NK-92 treated with Interleukin-12 subunit alpha and Interleukin-12 subunit beta, amount 100 ng/mL, for 24 hours (cell line): ENCODE measurements around the gene GPNMB.
"Not testable (repeated sequence)": the region's sequence is repeated elsewhere in the genome, so short reads cannot be mapped to it uniquely, and the experiment has no call there.

Source experiments
- DNase-seq: peaks from one replicate; lab custom pipeline; 2025; lab: John Stamatoyannopoulos, UW

GPNMB gene

DNA sequence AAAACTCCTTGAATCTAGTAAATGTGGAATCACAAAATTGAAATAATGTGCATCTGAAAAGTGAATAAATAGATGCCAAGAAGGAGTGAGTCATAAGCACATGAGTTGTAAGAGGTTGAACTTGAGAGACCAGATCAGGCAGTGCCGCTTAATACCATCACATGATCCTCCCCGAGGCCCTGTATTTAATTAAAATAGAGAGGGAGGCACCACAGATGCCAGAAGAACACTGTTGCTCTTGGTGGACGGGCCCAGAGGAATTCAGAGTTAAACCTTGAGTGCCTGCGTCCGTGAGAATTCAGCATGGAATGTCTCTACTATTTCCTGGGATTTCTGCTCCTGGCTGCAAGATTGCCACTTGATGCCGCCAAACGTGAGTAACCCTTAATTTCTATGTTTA is at the start of gene GPNMB:
GPNMB (plus strand) TSS at position 221 of the 400 bp plus-strand sequence; CDS start at position 304, 83 bp downstream.
- DNase-seq, result no peak

DNA sequence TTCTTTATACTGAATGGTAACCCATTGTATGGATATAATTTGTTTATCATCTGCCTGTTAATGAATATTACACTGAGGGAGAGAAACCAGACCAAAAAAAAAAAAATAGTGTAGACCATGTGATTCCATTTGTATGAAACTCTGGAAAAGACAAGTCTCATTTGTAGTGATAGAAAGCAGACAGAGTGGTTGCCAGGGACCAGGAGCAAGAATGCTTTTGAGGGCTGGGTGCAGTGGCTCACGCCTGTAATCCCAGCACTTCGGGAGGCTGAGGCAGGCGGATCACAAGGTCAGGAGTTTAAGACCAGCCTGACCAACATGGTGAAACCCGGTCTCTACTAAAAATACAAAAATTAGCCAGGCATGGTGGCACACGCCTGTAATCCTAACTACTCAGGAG is 48.8 kb upstream of the GPNMB start:
- not testable (repeated sequence) for DNase-seq

DNA sequence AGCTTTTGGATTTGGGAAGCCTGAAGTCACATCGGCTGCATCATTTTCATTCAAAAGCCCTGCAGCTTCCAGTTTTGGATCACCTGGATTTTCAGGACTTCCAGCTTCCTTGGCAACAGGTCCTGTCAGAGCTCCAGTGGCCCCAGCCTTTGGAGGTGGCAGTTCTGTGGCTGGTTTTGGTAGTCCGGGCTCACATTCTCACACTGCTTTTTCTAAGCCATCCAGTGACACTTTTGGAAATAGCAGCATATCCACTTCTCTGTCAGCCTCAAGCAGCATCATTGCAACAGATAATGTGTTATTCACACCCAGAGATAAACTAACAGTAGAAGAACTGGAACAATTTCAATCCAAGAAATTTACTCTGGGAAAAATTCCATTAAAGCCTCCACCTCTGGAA is 46.2 kb upstream of the GPNMB start:
- DNase-seq, result no peak

GRCh38 chr7:23204241-23204640 is 42.3 kb upstream of the GPNMB start:
- DNase-seq, result no peak

- DNase-seq, result no peak
Measured at GRCh38 chr7:23205577-23205908, 41.0 kb upstream of the GPNMB start.

DNA sequence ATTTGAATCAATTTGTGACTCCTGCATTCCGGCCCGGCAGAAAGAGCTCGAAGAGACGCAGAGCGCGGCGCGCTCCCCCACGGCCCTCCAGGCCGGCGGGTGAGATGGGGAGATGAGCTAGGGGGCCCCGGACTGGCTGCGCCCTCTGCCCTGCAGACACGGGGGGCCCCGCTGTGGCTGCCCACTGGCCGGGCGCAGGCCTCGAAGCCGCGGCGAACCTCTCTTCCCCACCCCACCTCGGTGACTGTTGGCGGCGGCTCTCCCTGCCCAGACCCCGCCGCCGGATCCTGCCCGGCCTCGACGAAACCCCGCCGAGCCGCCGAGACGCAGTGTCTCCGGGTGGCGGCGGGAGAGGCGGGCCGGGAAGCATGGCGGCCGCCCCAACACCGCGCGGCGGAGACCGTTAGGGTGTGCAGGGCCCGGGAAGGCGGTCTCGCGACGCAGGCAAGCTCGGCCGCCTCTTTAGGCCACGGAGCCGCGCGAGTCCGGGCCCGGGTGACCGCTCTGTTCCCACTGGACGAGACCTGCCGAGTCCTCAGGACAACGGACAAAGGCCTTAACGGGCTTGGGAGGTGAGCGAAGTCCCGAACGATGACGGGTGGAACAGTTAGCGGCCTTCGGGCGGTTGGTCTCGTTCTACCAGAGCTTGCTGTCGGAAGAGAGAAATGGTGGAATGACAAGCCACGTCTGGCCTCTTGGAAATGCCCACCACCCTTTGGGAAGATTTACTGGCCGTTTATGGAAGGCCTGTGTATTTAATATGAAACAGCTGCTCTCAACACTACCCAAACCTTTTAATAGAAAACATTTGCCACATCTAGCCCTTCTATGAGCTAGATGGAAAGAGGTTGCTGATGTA is 40.4 kb upstream of the GPNMB start:
- no peak for DNase-seq

- DNase-seq, result no peak
Measured at GRCh38 chr7:23207021-23207420, 39.6 kb upstream of the GPNMB start.

- DNase-seq, result no peak
Measured at GRCh38 chr7:23207884-23208283, 38.7 kb upstream of the GPNMB start.

DNA sequence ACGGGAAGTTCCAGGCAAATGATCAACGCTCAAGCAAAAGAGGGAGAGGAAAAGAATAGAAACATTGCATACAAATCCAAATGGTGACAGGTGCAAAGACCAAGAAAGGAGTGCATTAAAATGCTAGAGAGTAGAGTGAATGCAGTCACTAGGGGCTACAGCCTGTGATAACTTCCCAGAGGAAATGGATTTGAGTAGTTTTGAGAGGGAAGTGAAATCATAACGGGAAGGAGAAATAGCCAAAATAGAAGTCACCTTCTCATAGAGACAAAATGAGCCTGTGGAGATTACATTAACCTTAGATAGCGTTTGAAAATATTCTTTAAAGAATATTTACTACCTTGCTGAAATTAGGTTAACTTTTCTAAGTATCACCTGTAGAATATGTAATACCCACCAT is 38.3 kb upstream of the GPNMB start:
- DNase-seq, result no peak

- no peak for DNase-seq
Measured at GRCh38 chr7:23210506-23210905, 36.1 kb upstream of the GPNMB start.

GRCh38 chr7:23211589-23211988 is 35.0 kb upstream of the GPNMB start:
- no peak for DNase-seq

- no peak for DNase-seq
Measured at GRCh38 chr7:23212395-23212794, 34.2 kb upstream of the GPNMB start.

DNA sequence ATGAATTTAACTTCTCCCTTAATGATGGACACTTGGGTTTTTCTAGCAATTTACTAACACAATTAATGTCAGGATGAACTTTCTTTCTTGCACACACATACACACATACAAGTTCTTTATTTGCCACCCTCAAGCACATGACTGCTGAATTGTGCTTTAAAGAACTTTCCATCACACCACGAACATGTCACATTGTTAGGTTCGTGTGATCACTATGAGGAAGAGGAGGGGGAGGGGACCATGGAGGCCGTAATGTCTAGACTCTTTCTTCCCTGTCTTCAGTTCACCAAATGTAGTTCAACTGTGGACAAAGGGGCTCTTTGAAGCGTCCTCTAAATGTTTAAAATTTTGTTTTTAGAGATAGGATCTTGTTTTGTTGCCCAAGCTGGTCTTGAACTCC is 33.7 kb upstream of the GPNMB start:
- no peak for DNase-seq

DNA sequence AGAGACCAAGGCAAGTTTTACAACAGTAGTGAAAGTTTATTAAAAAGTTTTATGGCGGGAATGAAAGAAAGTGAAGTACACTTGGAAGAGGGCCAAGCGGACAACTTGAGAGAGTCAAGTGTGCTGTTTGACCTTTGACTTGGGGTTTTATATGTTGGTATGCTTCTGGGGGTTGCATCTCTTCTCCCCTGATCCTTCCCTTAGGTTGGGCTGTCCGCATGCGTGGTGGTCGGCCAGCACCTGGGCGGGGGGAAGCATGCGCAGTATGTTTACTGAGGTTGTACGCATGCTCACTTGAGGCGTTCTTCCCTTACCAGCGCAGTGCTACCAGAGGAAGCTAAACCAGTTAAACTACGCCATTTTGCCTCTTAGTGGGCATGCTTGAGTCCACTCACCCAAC is 32.8 kb upstream of the GPNMB start:
- DNase-seq, result no peak

GRCh38 chr7:23214423-23214822 is 32.2 kb upstream of the GPNMB start:
- no peak for DNase-seq

DNA sequence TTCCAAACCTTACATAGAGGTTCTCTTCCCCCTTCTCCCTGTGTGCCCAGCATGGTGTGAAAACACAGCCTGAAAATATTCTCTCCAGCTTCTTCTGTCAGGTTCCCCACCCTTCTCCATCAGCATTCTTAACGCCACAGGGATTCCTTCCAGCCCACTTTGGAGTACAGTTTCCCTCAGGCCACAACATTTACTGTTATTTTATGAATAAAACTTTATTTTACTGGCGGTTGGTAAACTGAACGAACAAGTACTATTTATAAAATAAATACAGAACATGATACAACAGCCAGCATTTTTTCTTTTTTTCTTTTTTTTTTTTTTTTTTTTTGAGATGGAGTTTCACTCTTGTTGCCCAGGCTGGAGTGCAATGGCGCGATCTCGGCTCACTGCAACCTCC is 31.6 kb upstream of the GPNMB start:
- no peak for DNase-seq

- DNase-seq, result no peak
Measured at GRCh38 chr7:23216021-23216420, 30.6 kb upstream of the GPNMB start.

- DNase-seq, result no peak
Measured at GRCh38 chr7:23218196-23218595, 28.4 kb upstream of the GPNMB start.

- no peak for DNase-seq
Measured at GRCh38 chr7:23220690-23221305, 25.8 kb upstream of the GPNMB start.

GRCh38 chr7:23222439-23223030 is 24.0 kb upstream of the GPNMB start:
- no peak for DNase-seq

DNA sequence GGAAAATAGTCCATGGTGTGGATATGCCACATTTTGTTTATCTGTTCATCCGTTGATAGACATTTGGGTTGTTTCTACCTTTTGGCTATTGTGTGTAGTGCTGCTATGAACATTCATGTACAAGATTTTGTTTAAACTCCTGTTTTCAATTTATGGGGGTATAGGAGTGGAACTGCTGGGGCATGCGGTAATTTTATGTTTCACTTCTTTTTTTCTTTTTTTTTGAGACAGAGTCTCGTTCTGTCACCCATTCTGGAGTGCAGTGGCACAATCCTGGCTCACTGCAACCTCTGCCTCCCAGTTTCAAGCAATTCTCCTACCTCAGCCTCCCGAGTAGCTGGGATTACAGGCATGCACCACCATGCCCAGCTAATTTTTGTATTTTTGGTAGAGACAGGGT is 22.2 kb upstream of the GPNMB start:
- DNase-seq, result not testable (repeated sequence)

DNA sequence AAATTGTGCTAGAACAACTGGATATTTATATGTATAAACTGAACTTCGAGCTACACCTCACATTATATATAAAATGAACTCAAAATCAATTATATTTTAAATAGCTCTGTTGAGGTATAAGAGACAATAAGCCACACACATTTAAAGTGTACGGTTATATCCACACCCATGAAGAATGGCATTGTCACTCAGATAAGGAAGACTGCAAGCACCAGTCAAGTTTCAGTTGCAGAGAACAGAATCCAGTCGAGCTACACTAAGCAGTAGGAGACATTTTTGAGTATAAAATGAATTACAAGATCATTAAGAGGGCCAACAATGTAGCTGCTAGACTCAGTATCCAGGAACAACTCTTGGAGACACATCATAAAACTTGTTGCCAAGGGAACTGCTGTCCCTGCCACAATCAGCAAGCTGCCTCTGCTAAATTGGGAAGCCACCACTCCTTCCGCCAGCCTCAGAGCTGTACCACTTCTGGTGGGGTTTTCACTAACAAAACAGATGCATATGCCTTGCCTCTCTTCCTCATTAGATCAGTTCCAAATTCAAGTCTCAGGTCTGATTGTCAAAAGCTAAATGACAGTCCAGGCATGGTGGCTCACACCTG is 19.6 kb upstream of the GPNMB start:
- no peak for DNase-seq

GRCh38 chr7:23228412-23228811 is 18.2 kb upstream of the GPNMB start:
- no peak for DNase-seq
